Measurements from ENCODE around the gene DLL3. TPM values are rescaled to one million over a fixed set of nuclear protein-coding genes. Genes with fewer than 3 reads are reported as not detected.

The DLL3 gene
- total RNA-seq, 4 donors from 2014 or later: not detected

DNA sequence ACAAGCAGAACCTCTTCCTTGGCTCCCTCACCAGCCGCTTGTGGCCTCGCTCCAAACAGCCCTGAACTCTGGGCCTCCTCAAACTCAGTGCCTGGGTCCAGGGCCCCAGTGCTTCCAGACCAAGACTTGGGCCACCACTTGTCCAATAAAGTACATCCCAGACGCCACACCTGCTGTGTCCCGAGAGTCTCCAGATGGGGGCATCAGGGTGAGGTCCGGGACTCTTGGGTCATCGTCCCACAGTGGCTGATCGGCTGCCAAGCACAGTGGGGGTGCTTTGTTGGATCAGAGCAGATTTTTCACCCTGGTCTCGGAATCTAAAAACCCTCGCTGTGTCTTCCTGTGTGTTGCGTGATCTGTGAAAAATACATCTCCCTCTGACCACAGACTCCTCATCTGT is 9.0 kb upstream of the DLL3 start:
- 72 to 73% methylated on average over 10 of the region's 10 CpGs for WGBS, 2 donors
- no peaks in the 10 kb centered on the region for H3K27me3 ChIP-seq
- H3K4me1 ChIP-seq: no peaks in the 10 kb centered on the region
- H3K4me3 ChIP-seq: no peak overlapping the region
- no peaks in the 10 kb centered on the region for H3K9me3 ChIP-seq
- H3K27ac ChIP-seq: no peak overlapping the region
- no peak for TF ChIP-seq EP300 (IDR thresholded peaks at IDR 0.05)
- no peak for TF ChIP-seq POLR2A (IDR thresholded peaks at IDR 0.05)
- TF ChIP-seq, protein P1, sequence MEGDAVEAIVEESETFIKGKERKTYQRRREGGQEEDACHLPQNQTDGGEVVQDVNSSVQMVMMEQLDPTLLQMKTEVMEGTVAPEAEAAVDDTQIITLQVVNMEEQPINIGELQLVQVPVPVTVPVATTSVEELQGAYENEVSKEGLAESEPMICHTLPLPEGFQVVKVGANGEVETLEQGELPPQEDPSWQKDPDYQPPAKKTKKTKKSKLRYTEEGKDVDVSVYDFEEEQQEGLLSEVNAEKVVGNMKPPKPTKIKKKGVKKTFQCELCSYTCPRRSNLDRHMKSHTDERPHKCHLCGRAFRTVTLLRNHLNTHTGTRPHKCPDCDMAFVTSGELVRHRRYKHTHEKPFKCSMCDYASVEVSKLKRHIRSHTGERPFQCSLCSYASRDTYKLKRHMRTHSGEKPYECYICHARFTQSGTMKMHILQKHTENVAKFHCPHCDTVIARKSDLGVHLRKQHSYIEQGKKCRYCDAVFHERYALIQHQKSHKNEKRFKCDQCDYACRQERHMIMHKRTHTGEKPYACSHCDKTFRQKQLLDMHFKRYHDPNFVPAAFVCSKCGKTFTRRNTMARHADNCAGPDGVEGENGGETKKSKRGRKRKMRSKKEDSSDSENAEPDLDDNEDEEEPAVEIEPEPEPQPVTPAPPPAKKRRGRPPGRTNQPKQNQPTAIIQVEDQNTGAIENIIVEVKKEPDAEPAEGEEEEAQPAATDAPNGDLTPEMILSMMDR (IDR thresholded peaks at IDR 0.05): no peak
- peaks cover 3 to 77% (median 29%) of the 10 kb centered on the region in 3 donors for H3K36me3 ChIP-seq
- no peak for DNase-seq (ENCODE audit: low spot score in 2 of 2)

- TF ChIP-seq POLR2A (IDR thresholded peaks at IDR 0.05) (no peak), EP300 (IDR thresholded peaks at IDR 0.05) (no peak)
- TF ChIP-seq, protein P1 (IDR thresholded peaks at IDR 0.05): no peak
- Histone ChIP-seq H3K27ac (no peak overlapping the region), H3K9me3 (no peaks in the 10 kb centered on the region), H3K27me3 (peaks cover 0 to 17% of the 10 kb centered on the region in 2 donors), H3K4me1 (no peaks in the 10 kb centered on the region), H3K4me3 (no peak overlapping the region), H3K36me3 (peaks cover 0 to 52% (median 19%) of the 10 kb centered on the region in 3 donors)
- no peak for DNase-seq (ENCODE audit: low spot score in 2 of 2)
- WGBS, 2 donors: 95 to 97% methylated on average over 6 of the region's 6 CpGs
These were observed 6.5 kb upstream of the DLL3 start for GRCh38 chr19:39492225-39492624.

DNA sequence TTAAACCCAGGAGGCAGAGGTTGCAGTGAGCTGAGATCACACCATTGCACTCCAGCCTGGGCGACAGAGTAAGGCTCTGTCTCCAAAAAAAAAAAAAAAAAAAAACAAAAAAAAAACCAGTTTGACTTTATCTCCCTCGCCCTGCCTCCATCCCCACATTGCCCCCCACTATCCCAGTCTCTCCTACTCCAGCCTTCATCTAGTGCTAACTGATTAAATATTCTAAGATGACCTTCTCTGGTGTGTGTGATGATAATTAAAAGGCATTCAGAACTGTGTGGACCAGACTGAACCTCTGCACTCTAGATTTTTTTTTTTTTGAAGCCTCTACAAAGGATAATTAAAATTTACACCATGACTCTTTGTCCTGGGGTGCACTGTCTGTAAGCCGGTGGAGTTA is 6.0 kb upstream of the DLL3 start:
- Histone ChIP-seq H3K9me3 (no peaks in the 10 kb centered on the region), H3K27me3 (peaks cover 0 to 22% of the 10 kb centered on the region in 2 donors), H3K27ac (no peak overlapping the region), H3K4me3 (no peak overlapping the region), H3K4me1 (peaks cover 0 to 3% (median under 1%) of the 10 kb centered on the region in 4 donors), H3K36me3 (peaks cover 0 to 46% (median 19%) of the 10 kb centered on the region in 3 donors)
- 66 to 79% methylated on average over 3 of the region's 3 CpGs for WGBS, 2 donors
- DNase-seq (ENCODE audit: low spot score in 2 of 2): no peak
- TF ChIP-seq POLR2A (IDR thresholded peaks at IDR 0.05): no peak
- TF ChIP-seq EP300 (IDR thresholded peaks at IDR 0.05): no peak
- TF ChIP-seq, protein P1 (IDR thresholded peaks at IDR 0.05): no peak

DNA sequence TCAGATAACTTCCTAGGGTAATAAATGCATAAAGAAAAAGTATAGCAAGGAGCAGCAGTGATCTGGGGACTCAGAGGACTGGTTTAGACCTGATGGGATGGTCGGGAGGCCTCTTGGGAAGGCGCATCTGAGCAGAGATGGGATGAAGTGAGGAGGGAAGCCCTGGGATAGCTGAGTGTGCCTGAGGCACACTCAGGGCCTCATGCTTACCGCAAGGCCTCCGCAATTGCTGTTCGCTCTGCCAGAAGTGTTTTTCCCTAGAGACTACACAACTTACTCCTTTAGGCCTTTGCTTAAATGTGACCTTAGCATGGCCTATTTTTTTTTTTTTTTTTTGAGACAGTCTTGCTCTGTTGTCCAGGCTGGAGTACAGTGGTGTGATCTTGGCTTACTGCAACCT is 4.1 kb upstream of the DLL3 start:
- H3K9me3 ChIP-seq: no peaks in the 10 kb centered on the region
- 57 to 67% methylated on average over 5 of the region's 5 CpGs for WGBS, 2 donors
- no peak for TF ChIP-seq POLR2A (IDR thresholded peaks at IDR 0.05)
- TF ChIP-seq, protein P1 (IDR thresholded peaks at IDR 0.05): no peak
- TF ChIP-seq EP300 (IDR thresholded peaks at IDR 0.05): no peak
- peaks cover 0 to 18% (median 10%) of the 10 kb centered on the region in 4 donors for H3K4me1 ChIP-seq
- H3K4me3 ChIP-seq: no peak overlapping the region
- DNase-seq (ENCODE audit: low spot score in 2 of 2): no peak
- H3K36me3 ChIP-seq: peaks cover 0 to 28% (median 5%) of the 10 kb centered on the region in 3 donors
- H3K27ac ChIP-seq: no peak overlapping the region
- peaks cover 0 to 41% of the 10 kb centered on the region in 2 donors for H3K27me3 ChIP-seq

- Histone ChIP-seq H3K27ac (no peak overlapping the region), H3K27me3 (peaks cover 0 to 55% of the 10 kb centered on the region in 2 donors), H3K4me3 (no peak overlapping the region), H3K4me1 (peaks cover 0 to 18% (median 10%) of the 10 kb centered on the region in 4 donors), H3K9me3 (no peaks in the 10 kb centered on the region), H3K36me3 (peaks cover 0 to 14% (median 0%) of the 10 kb centered on the region in 3 donors)
- DNase-seq (ENCODE audit: low spot score in 2 of 2): no peak
- no peak for TF ChIP-seq EP300 (IDR thresholded peaks at IDR 0.05)
- TF ChIP-seq POLR2A (IDR thresholded peaks at IDR 0.05): no peak
- TF ChIP-seq, protein P1 (IDR thresholded peaks at IDR 0.05): no peak
- WGBS, 2 donors: 63 to 70% methylated on average over 5 of the region's 5 CpGs
These were observed 2.7 kb upstream of the DLL3 start for GRCh38 chr19:39496063-39496462.

All from tibial nerve (tissue), 4 donors.